H9 (cell line): ENCODE results near the gene WAPL. TPM values are rescaled to one million over a fixed set of nuclear protein-coding genes. Genes with fewer than 3 reads are reported as not detected.

Experiments
- DNase-seq: peaks from one replicate; pipeline ENCODE4 v3.0.0-alpha.2; 2017
- H2AFZ ChIP-seq: one replicate; pipeline ENCODE4 v1.6.1; 2013; ENCODE audit warnings: mild to moderate bottlenecking, low read length, control low read depth, moderate library complexity
- H2AK5ac ChIP-seq: 2 replicates; pipeline ENCODE4 v1.6.1; 2013; ENCODE audit warnings: low read length, control low read depth, mixed read lengths; ENCODE audit not compliant: insufficient read length
- H2BK120ac ChIP-seq: one replicate; pipeline ENCODE4 v1.6.1; 2013; ENCODE audit warnings: low read depth, mild to moderate bottlenecking, low read length, control low read depth, inconsistent platforms; ENCODE audit not compliant: poor library complexity, severe bottlenecking
- H2BK12ac ChIP-seq: 2 replicates; pipeline ENCODE4 v1.6.1; 2013; ENCODE audit warnings: low read length, control low read depth, mixed read lengths, low read depth; ENCODE audit not compliant: insufficient read length
- H2BK15ac ChIP-seq: 2 replicates; pipeline ENCODE4 v1.6.1; 2013; ENCODE audit warnings: low read depth, low read length, control low read depth
- H2BK20ac ChIP-seq: one replicate; pipeline ENCODE4 v1.6.1; 2013; ENCODE audit warnings: low read depth, mild to moderate bottlenecking, low read length, control low read depth, inconsistent platforms; ENCODE audit not compliant: poor library complexity, severe bottlenecking
- H2BK5ac ChIP-seq: 2 replicates; pipeline ENCODE4 v1.6.1; 2013; ENCODE audit warnings: low read length, control low read depth, mixed read lengths; ENCODE audit not compliant: insufficient read length
- H3K14ac ChIP-seq: 2 replicates; pipeline ENCODE4 v1.6.1; 2013; ENCODE audit warnings: low read length, control low read depth; ENCODE audit not compliant: insufficient read depth
- H3K18ac ChIP-seq: 2 replicates; pipeline ENCODE4 v1.6.1; 2013; ENCODE audit warnings: low read depth, mild to moderate bottlenecking, mixed read lengths, low read length, control low read depth; ENCODE audit not compliant: insufficient read length
- H3K23ac ChIP-seq: 2 replicates; pipeline ENCODE4 v1.6.1; 2013; ENCODE audit warnings: low read length, control low read depth, mixed read lengths, low read depth; ENCODE audit not compliant: insufficient read length
- H3K23me2 ChIP-seq: 2 replicates; pipeline ENCODE4 v1.6.1; 2013; ENCODE audit warnings: low read depth, mild to moderate bottlenecking, mixed read lengths, low read length, control low read depth; ENCODE audit not compliant: insufficient read length, poor library complexity, severe bottlenecking
- H3K27ac ChIP-seq: 2 replicates; pipeline ENCODE4 v1.5.1; 2013; ENCODE audit warnings: low read length, control low read depth, mixed read lengths, low read depth; ENCODE audit not compliant: insufficient read length
- H3K27me3 ChIP-seq: 2 replicates; pipeline ENCODE4 v1.6.1; 2013; ENCODE audit warnings: low read length, control low read depth, inconsistent platforms; ENCODE audit not compliant: insufficient read depth
- H3K4ac ChIP-seq: 2 replicates; pipeline ENCODE4 v1.6.1; 2013; ENCODE audit warnings: low read depth, mild to moderate bottlenecking, control low read depth, inconsistent platforms, low read length, moderate library complexity
- H3K4me1 ChIP-seq: 2 replicates; pipeline ENCODE4 v1.6.1; 2013; ENCODE audit warnings: low read length, control low read depth, inconsistent platforms; ENCODE audit not compliant: insufficient read depth
- H3K4me2 ChIP-seq: 2 replicates; pipeline ENCODE4 v1.6.1; 2013; ENCODE audit warnings: low read length, control low read depth, mixed read lengths; ENCODE audit not compliant: insufficient read length, insufficient read depth
- H3K56ac ChIP-seq: 2 replicates; pipeline ENCODE4 v1.6.1; 2013; ENCODE audit warnings: low read depth, mild to moderate bottlenecking, mixed read lengths, low read length, control low read depth; ENCODE audit not compliant: insufficient read length
- H3K79me1 ChIP-seq: 2 replicates; pipeline ENCODE4 v1.6.1; 2013; ENCODE audit warnings: low read depth, mild to moderate bottlenecking, moderate library complexity, low read length, control low read depth, inconsistent platforms; ENCODE audit not compliant: insufficient read depth, poor library complexity, severe bottlenecking
- H3K79me2 ChIP-seq: 2 replicates; pipeline ENCODE4 v1.6.1; 2013; ENCODE audit warnings: low read length, control low read depth, inconsistent platforms; ENCODE audit not compliant: insufficient read depth
- H3K9ac ChIP-seq: 2 replicates; pipeline ENCODE4 v1.6.1; 2013; ENCODE audit warnings: low read length, control low read depth, mixed read lengths; ENCODE audit not compliant: insufficient read length; ENCODE audit errors: extremely low read depth
- H3K9me3 ChIP-seq: one replicate; pipeline ENCODE4 v1.6.1; 2013; ENCODE audit warnings: low read depth, low read length, inconsistent platforms; ENCODE audit not compliant: control insufficient read depth
- H3T11ph ChIP-seq: one replicate; pipeline ENCODE4 v1.6.1; 2013; ENCODE audit warnings: mild to moderate bottlenecking, low read length, control low read depth, inconsistent platforms
- H4K20me1 ChIP-seq: one replicate; pipeline ENCODE4 v1.6.1; 2013; ENCODE audit not compliant: control insufficient read depth, insufficient read length, insufficient read depth
- H4K5ac ChIP-seq: 2 replicates; pipeline ENCODE4 v1.6.1; 2013; ENCODE audit warnings: low read depth, mild to moderate bottlenecking, mixed read lengths, low read length, control low read depth; ENCODE audit not compliant: insufficient read length
- H4K8ac ChIP-seq: replicated peaks from 2 replicates; pipeline ENCODE4 v1.6.1; 2013; ENCODE audit warnings: low read length, control low read depth, mixed read lengths, low read depth; ENCODE audit not compliant: insufficient read length
- H4K91ac ChIP-seq: 2 replicates; pipeline ENCODE4 v1.6.1; 2013; ENCODE audit warnings: low read depth, mild to moderate bottlenecking, moderate library complexity, mixed read lengths, low read length, control low read depth; ENCODE audit not compliant: insufficient read length
- H3K27ac Mint-ChIP-seq, 3 experiments: 2 replicates in 2 of 3; 3 replicates in 1 of 3; pipeline ENCODE4 v1.8.0; 2020 to 2021; ENCODE audit warnings: mixed read lengths in 3 of 3, mild to moderate bottlenecking in 1 of 3, moderate library complexity in 1 of 3
- H3K27me3 Mint-ChIP-seq: 2 replicates; pipeline ENCODE4 v1.8.0; 2021; ENCODE audit warnings: low read depth, mild to moderate bottlenecking, moderate library complexity, mixed read lengths
- H3K36me3 Mint-ChIP-seq, 3 experiments: 2 replicates in 2 of 3; 3 replicates in 1 of 3; pipeline ENCODE4 v1.8.0; 2020 to 2021; ENCODE audit warnings: low read depth in 3 of 3, mixed read lengths in 3 of 3; ENCODE audit not compliant: insufficient read depth in 1 of 3
- H3K4me1 Mint-ChIP-seq, 2 experiments: 2 replicates each; pipeline ENCODE4 v1.8.0; 2020; ENCODE audit warnings: mixed read lengths in 2 of 2
- H3K4me3 Mint-ChIP-seq, 2 experiments: 2 replicates in 1 of 2; 3 replicates in 1 of 2; pipeline ENCODE4 v1.8.0; 2020 to 2021; ENCODE audit warnings: mild to moderate bottlenecking in 2 of 2, mixed read lengths in 2 of 2, moderate library complexity in 1 of 2
- H3K9me3 Mint-ChIP-seq, 2 experiments: 2 replicates in 1 of 2; 3 replicates in 1 of 2; pipeline ENCODE4 v1.8.0; 2020; ENCODE audit warnings: mild to moderate bottlenecking in 2 of 2, mixed read lengths in 2 of 2, moderate library complexity in 1 of 2
- CTCF ChIP-seq: fragments of 200-600 bp; sonication (generic); conservative IDR thresholded peaks from 3 replicates; pipeline ENCODE4 v1.8.0; 2021; ENCODE audit warnings: antibody characterized with exemption, mild to moderate bottlenecking
- WGBS: extraction: QIAGEN DNeasy Blood & Tissue Kit; methylation state at CpG from one replicate; pipeline ENCODE4 v1.1.7; 2013; ENCODE audit warnings: missing lambda C conversion rate, low lambda C conversion rate, mixed read lengths; ENCODE audit not compliant: insufficient read length; ENCODE audit errors: extremely low coverage; 5-methylcytosine and 5-hydroxymethylcytosine counted together
- total RNA-seq: library from RNA; stranded (reverse); gene quantifications from 2 replicates; pipeline ENCODE4 v1.2.1, GENCODE V29; 2021

WAPL gene
- total RNA-seq, 1 experiment from 2014 or later, result 61.4 TPM

- no peaks in the 10 kb centered on the region for H3K4me1 Mint-ChIP-seq
- H3K27ac Mint-ChIP-seq, result no peak overlapping the region
- no peaks in the 10 kb centered on the region for H3K79me1 ChIP-seq
- H3K79me2 ChIP-seq, result no peaks in the 10 kb centered on the region
- H2AFZ ChIP-seq, result no peak overlapping the region
- H2BK5ac ChIP-seq, result no peak overlapping the region
- H2BK12ac ChIP-seq, result no peak overlapping the region
- H2BK15ac ChIP-seq, result no peak overlapping the region
- no peak for DNase-seq
- no peak overlapping the region for H4K5ac ChIP-seq
- H4K91ac ChIP-seq, result no peak overlapping the region
- no peaks in the 10 kb centered on the region for H3K4me1 ChIP-seq
- peaks cover 44 to 91% (median 73%) of the 10 kb centered on the region in 3 experiments for H3K36me3 Mint-ChIP-seq
- H3K14ac ChIP-seq, result no peak overlapping the region
- H3T11ph ChIP-seq, result no peak overlapping the region
- no peaks in the 10 kb centered on the region for H3K23me2 ChIP-seq
- no peak overlapping the region for H2BK120ac ChIP-seq
- no peak overlapping the region for H2BK20ac ChIP-seq
- H3K27me3 Mint-ChIP-seq, result no peaks in the 10 kb centered on the region; the same call in 1 of the 2 replicates
- TF ChIP-seq CTCF, result no peak
- H3K9ac ChIP-seq, result no peak overlapping the region
- WGBS, result no CpG with 5 or more reads among the region's 7 CpGs
- no peak overlapping the region for H3K18ac ChIP-seq
- no peak overlapping the region for H3K4ac ChIP-seq
- no peaks in the 10 kb centered on the region for H3K9me3 ChIP-seq
- H4K20me1 ChIP-seq, result no peaks in the 10 kb centered on the region
- no peak overlapping the region for H3K23ac ChIP-seq
- no peaks in the 10 kb centered on the region for H3K27me3 ChIP-seq
- H4K8ac ChIP-seq, result no peak overlapping the region
- no peak overlapping the region for H3K27ac ChIP-seq
- H3K9me3 Mint-ChIP-seq, result peaks cover 5 to 17% of the 10 kb centered on the region in 2 experiments; a peak in 4 of 5 replicates
- H2AK5ac ChIP-seq, result no peak overlapping the region
- no peak overlapping the region for H3K4me3 Mint-ChIP-seq
- H3K4me2 ChIP-seq, result no peak overlapping the region
- no peak overlapping the region for H3K56ac ChIP-seq
Observed at GRCh38 chr10:86450806-86451603, 70.6 kb downstream of the WAPL start.
